Right ventricle myocardium inferior (tissue), 1 donor: ENCODE data around the gene SP3. TPM values are rescaled to one million over a fixed set of nuclear protein-coding genes. Genes with fewer than 3 reads are reported as not detected.

ENCODE experiments used
- ATAC-seq: fragments of 200-7000 bp; cut with Tn5 transposase; one replicate; pipeline ENCODE4 v1.9.1; 2020; ENCODE audit warnings: mild to moderate bottlenecking, moderate library complexity
- DNase-seq: peaks from one replicate; pipeline ENCODE4 v3.0.0; 2021; ENCODE audit errors: missing footprints
- intact Hi-C: fragments of 100-400 bp; cut with DNase I; formaldehyde crosslinking; loops from one replicate; pipeline ENCODE4 v1.11.0; 2022
- total RNA-seq: library from RNA; stranded (reverse); fragmentation: NEBNext Ultra II Directional; extraction: Animal tissue kit (Norgen Biotek cat#: 25700); gene quantifications from one replicate; pipeline ENCODE4 v1.2.1, GENCODE V29; 2021
- donor health status: DM: no; HTN: yes; CAD: no; lungs with severe emphysema.

The SP3 gene
- total RNA-seq, 1 donor from 2014 or later = 41.2 TPM

DNA sequence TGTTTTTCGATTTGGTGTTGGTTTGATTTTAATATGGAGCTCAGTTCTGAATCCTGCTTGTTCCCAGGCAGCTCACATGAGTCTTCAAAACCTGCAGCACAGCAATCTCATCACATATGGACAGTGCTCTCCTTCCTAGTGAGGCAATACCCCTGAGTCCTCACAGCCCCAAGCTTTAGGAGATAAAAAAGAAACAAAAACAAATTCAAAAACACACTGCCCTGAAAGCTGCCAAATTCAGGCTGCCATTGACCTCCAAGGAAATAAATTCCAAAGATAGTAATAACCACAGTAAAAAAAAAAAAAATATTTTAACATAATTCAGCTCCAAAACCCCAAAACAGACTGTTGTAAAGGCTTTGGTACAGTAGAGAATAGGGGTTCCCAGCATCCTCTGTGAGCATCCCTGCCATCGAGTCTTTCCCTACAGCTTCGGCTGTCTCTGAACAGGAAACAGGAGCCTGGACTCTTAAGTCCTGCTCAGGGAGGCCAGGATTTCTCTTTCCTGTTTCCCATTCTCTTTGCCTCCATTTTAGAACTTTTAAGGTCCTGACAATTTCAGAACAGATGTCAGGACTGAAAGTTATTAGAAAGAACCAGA is 14.7 kb upstream of the SP3 start:
- intact Hi-C loops = no loop called here
- peak; percentile 85 for ATAC-seq
- no peak for DNase-seq

DNA sequence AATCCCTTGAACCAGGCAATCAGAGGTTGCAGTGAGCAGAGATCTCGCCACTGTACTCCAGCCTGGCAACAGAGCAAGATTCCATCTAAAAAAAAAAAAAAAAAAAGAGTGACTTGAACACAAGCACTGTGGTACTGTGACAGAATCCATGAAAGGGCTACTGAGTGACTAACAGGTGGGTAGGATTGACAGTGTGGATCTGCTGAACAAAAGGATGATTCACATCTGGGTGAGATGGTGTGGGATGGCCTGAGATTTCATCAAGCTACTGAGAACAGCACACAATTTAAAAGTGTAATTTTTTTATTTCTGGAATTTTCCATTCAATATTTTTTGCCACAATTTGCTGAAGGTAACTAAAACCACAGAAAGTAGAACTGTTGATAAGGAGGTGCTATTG is 13.3 kb upstream of the SP3 start:
- DNase-seq (no peak), ATAC-seq (no peak)
- intact Hi-C loops = no loop called here

DNA sequence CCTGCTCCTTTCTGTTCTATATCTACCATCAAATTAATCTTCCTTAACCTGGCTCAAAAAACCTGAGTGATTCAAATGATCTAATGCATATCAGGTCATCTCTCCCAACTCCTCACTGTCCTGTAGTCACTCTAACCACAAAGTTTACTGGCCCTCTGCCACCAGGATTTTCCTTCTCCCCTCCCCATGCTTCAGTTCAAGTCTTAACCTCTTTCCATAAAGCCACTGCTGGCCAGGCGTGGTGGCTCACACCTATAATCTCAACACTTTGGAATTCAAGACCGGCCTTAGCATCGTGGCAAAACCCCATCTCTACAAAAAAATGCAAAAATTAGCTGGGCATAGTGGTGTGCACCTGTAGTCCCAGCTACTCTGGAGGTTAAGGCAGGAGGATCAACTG is 7.5 kb upstream of the SP3 start:
- ATAC-seq = no peak
- intact Hi-C loops = no loop called here
- no peak for DNase-seq

DNA sequence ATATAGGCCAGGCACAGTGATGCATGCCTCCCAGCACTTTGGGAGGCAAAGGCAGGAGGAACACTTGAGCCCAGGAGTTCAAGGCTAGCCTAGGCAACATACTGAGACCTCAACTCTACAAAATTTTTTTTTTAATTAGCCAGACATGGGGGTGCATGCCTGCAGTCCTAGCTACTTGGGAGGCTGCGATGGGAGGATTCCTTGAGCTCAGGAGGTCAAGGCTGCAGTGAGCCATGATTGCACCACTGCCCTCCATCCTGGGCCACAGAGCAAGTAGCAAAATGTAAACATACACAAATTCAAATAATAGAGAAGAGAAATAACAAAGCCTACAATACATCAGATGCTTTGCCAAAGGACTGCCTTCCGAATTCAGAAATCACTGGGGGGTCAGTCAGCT is 7.0 kb upstream of the SP3 start:
- intact Hi-C loops = no loop called here

DNA sequence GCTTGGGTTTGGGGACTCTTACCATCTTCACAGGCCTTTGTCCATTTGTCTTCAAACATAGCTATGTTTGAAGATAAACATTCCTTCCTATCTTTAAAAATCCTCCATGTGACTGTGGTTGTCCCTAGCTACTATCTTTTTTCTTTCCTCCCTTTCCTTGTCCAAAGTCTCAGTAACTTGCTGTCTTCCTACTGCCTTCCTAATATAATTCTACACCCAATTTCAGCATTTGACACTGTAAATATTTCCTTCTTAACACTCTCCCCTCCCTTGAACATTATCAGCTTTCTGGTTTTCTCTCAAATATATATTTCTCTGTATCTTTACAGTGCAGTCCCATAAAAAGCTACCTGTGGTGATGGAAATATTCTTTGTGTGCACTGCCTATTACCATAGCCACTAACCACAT is 5.3 kb upstream of the SP3 start:
- no peak for DNase-seq
- ATAC-seq = no peak
- intact Hi-C loops = no loop called here

More for the DNA sequence above, 7.0 kb upstream of the SP3 start:
- no peak for DNase-seq
- no peak for ATAC-seq

DNA sequence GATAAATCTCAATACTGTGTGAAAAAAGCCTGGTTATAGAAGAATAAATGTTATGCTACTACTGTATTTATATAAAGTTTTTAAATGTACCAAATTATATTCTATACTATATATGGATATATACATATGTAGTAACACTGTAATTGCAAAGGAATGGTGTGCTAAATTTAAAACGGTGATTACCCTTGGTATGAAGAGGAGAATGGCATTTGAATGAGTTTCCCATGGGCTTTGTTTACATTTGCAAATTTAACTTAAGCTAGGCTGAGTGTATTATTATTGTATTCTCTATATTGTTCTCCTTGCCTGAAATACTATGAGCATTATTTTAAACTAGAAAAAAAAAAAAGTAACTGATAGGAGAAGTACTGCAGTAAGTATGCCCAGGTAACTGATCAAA is 4.7 kb upstream of the SP3 start:
- intact Hi-C loops = no loop called here

DNA sequence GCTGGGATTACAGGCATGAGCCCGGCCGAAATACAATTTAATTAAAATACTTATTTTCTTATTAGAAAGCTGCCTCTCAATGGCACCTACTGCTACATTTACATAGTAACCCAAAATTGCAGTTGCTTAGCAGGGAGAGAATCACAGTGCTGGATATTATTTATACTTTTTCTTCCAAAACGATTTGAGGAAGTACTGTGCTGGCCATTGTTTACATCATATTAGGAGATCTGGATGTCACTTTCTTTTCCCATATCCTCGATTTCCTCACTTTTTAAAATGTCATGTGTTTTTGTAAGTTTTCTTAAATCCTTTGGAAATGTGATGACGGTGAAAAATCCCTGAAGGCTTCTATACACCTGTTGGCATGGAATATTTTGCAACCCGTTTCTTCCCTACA is 3.4 kb upstream of the SP3 start:
- no peak for ATAC-seq
- intact Hi-C loops = no loop called here
- DNase-seq = no peak

More for the DNA sequence above, 4.7 kb upstream of the SP3 start:
- ATAC-seq = no peak
- DNase-seq = no peak

DNA sequence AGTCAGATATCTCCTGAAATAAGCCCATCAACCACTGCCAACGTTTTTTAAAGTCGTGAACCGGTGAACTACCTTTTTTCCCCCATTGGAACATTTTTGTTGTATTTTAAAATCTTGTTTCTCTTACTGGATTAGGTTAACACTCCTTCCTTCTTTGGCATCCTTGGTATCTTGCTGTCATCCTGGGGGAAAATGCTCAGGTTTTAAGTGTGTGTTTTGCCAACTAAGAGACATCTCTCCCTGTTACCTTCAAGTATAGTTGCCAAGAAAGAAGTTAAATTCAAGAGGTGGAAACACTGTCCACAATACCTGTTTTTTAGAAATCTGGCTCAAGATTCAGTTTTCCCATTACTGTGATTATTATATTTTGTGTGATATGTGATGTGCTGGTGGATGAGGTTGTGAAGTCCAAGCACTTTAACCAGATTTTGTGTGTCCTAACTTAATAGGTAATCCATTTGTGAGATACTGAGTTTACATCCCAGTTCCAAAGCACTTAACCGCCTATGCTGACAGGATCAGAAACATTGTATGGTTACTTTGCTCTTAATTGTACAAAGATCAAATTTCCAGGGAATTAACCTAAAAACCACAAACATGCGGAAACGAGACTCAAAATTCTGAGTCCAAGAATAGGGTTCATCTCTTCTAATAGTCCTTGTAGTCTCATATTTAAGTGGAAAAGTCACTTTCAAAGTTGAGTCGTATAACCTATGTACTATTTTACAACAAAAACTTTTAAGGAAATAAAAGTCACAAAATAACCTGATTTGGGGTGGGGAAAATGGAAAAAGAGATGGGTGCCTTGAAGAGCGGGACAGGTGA is 1.3 kb upstream of the SP3 start:
- ATAC-seq (no peak), DNase-seq (no peak)
- intact Hi-C loops = no loop called here

DNA sequence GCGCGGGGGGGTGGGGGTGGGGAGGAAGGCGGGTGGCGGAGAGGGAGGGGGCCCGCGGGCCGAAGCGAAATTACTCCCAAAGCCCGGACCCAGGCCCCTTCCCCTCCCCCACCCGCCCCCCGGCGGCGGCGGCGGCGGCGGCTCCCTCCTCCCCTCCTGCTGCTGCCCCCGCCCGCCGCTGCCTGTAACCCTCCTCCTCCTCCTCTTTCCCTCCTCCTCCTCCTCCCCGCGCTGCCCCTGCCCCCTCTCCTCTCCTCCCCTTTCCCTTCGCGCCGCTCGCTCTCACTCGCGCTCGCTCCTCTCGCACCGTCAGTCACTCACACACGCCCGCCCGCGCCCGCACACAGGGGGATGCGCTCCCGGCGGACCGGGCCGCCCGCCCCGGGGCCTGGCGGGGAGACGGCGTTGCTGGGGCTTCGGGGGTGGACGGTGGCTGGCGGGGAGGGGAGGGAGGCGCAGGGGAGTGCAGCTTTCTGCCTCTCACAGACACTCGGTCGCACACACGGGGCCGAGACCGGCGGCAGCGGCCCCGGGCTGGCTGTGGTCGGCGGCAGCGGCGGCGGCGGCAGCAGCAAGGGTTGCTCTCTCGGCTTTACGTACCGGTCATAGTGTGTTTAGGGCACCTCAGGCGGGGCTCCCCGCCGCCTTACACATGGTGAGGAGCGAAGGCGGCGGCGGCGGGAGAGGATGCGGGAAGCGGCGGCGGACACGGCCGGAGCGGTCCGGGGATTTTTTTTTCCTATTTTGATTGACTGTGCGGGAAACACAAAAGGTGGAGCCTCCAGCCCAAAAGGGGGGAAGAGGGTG is 405 bp downstream of the SP3 start:
- peak; percentile 95 for DNase-seq
- peak; percentile 86 for ATAC-seq
- intact Hi-C loops = loop anchor here (2.0 kb wide), 3 partner anchors 26 to 284 kb away; partner anchors contain the start of gene OLA1

DNA sequence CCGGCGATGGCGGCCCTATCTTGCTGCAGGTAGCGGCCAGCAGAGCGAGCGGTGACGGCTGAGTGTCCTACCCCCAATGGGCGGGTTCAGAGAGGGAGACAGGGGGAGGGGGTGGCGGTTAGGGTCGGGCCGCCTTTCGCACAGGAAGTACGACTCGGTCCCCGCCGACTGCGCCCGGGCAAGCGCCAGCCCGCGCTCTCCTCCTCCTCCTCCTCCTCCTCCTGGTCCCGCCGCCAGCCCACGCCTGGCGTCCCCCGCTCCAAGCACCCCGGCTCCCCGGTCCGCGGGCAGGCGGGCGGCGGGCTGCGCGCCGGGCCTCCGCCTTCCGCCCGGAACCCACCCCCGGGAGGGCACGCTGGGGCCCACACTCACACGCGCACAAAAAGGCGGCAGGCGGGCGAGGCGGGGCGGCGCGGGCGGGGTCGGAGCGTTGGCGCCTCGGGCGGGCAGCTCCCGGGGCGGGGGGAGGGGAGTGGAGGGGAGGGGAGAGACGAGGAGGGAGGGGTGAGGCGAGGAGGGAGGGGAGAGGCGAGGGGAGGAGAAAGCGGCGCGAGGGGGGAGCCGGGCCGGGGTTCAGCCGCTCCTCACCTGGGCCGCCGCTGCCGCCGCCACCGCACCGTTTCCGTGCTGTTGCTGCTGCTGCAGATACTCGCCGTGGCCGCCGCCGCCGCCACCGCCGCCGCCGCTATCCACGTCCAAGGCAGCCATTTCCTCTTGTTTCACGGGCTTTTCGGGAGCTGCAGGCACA is 1.2 kb downstream of the SP3 start:
- intact Hi-C loops = loop anchor here (2.0 kb wide), 3 partner anchors 27 to 285 kb away; partner anchors contain the start of gene OLA1
- DNase-seq = peak; percentile 95
- peak; percentile 64 for ATAC-seq

DNA sequence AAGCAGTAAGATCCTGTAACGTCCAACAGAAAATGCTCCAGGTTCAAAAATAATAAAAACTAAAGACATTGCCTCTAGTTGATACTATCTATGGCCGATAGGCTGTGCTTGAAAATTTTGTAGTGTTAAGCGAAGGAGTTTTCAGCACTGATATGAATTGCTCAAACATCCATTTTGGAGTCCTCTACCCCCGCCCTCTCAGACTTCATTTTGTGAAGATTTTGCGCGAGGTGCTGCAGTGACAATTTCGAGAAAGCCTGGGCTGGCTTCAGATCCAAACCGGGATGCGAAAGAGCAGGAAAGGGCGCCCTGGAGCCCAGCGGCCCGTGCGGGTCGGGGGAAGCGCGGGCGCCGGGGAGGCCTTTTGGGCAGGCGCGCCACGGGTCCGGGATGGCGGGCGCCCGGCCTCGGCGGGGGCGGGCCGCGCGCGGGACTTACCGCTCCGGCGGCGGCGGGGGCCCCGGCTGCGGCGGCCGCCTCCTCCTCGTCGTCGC is 1.8 kb downstream of the SP3 start:
- ATAC-seq (no peak), DNase-seq (no peak)
- intact Hi-C loops = no loop called here

DNA sequence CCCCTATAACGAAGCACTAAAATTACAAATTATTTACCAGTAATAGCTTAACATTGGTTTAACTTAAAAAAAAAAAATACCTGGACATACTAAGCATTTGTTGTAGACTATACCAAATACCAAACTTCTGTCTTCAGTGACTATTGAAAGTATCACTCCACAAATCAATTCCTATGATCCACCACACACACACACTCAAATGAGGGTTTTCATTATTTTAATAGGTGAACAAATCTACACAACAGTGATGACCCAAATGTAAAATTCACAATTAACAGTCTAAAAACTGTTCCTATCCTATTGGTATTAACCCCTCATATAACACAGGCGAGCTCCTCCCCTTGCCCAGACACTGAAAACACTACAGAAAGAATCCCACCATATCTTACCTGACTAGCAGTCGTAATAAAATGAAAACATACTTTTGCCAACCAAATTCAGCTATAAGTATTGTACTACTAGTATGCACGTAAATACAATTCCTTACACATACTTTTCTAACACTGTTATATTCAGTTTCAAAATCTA is 2.5 kb downstream of the SP3 start:
- intact Hi-C loops = no loop called here
- DNase-seq (no peak), ATAC-seq (no peak)

DNA sequence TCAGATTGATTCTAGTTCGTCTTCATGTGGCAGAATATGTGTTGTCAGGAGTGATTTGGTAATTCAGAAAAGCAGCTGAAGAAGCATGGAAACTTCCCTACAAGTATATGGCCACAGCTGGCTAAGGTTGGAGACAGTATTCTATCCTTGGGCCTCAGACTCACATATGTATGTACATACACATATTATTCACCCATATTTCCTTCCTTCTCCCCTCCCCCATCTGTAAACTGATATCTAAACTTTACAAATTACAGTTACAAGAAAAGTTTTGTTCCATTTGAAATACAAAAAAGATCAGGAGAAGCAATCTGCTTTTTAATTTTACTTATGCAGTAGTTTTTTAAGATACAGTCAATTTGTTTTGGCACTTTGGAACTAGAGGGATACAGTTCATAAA is 3.1 kb downstream of the SP3 start:
- intact Hi-C loops = no loop called here
- no peak for DNase-seq
- no peak for ATAC-seq

DNA sequence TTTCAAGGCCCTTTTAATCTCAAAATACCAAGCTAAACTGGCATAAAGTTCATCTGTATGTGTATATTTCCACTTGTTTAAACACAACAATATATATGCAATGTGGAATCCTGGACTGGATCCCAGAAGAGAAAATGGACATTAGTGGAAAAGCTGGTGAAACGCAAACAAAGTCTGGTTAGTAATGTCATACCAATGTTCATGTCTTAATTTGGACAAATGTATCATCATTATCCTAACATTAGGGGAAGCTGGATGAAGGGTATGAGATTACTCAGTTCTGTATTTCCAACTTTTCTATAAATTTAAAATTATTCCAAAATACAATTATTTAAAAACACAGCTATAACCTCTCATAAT is 3.8 kb downstream of the SP3 start:
- DNase-seq = no peak
- no peak for ATAC-seq
- intact Hi-C loops = no loop called here

DNA sequence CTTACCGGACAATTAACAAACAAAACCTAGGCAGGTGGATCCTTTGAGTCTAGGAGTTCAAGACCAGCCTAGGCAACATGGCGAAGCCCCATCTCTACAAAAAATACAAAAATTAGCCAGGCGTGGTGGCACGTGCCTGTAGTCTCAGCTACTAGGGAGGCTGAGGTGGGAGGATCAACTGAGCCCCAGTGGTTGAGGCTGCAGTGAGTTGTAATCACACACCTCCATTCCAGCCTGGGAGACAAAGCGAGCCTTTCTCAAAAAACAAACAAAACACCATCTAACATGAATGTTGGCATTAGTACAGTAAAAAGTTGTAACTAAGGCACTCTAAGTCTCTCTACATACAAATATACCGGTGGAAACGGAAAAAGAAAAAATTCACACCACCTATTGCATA is 5.3 kb downstream of the SP3 start:
- DNase-seq (no peak), ATAC-seq (no peak)
- intact Hi-C loops = no loop called here

DNA sequence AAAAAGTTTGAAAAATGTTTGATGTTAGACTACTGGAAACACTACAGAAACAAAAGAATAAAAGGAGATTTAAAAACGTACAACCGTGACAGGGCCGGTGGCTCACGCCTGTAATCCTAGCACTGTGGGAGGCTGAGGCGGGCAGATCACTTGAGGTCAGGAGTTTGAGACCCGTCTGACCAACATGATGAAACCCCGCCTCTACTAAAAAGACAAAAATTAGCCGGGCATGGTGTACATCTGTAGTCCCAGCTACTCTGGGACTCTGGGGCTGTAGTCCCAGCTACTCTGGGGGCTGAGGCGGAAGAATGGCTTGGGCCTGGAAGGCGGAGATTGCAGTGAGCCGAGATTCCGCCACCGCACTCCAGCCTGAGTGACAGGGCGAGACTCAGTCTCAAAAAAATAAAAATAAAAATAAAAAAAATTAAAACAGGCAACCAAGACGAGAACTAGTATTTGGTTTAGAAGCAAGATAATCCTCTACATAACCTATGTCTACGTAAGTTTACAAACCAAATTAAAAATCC is 5.8 kb downstream of the SP3 start:
- DNase-seq (no peak), ATAC-seq (no peak)
- intact Hi-C loops = no loop called here

DNA sequence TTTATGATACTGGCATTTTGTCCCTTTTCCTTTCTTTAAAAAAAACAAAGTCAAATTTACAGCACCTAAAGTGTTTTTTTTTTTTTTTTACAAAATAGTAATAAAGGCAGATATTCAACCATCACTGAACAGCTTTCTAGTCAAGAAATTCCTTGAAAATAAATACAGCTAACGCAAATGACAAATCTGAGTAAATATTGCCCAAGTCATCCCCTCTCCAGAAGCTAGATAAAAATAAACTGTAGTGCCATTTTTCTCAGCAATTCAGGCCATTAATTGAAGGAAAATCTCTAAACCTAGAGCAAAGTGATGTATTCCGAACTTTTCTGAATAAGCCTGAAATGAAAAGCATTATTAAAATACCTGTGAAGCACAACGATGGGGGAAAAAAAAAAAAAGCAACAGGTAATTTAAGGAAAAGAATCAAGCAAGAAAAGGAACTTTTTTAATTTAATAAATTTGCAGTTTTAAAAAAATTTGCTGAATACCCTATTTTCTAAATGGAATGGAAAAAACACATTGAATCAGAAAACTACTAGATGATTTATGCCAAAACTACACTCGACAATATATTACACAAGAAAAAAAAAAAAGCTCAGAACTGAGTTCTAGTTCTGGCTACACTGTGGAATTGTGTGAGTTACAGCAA is 6.9 kb downstream of the SP3 start:
- DNase-seq (no peak), ATAC-seq (no peak)
- intact Hi-C loops = no loop called here

DNA sequence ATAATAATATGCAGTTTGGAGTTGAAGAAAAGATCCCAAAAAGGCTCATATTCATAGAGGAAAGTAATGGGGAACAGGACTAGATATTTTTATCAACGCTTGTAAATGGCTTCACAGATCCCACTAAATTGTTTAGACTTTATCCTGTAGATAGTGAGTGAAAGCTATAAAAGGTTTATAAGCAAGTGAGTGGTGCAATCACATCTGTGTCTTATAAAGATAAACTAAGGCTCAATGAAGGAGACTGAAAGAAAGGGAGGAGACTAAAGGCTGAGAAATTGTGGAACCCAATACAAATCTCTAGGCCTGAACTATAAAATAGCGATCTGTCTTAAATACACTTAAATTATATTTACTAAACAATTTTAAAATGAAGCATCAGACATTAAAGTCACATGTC is 7.7 kb downstream of the SP3 start:
- ATAC-seq (no peak), DNase-seq (no peak)
- intact Hi-C loops = no loop called here
